Small intestine (tissue), 16 donors: ENCODE results near the gene DEDD2. TPM values are rescaled to one million over a fixed set of nuclear protein-coding genes. Genes with fewer than 3 reads are reported as not detected.
"Not testable (repeated sequence)": the region's sequence is repeated elsewhere in the genome, so short reads cannot be mapped to it uniquely, and the experiment has no call there.

Experiments
- DNase-seq, 2 donors: peaks; one replicate each; pipeline versions ENCODE4 v3.0.0 to v3.0.0-alpha.2; 2013
- FAIRE-seq: peaks from 2 replicates; lab custom pipeline; 2012; peaks lifted over from hg19 to GRCh38; lab: Jason Lieb, UNC
- H3K27ac ChIP-seq, 3 donors: one replicate each; pipeline ENCODE4 v1.5.1; 2013; ENCODE audit warnings: low read length in 2 of 3, mild to moderate bottlenecking in 2 of 3, control low read depth in 1 of 3, inconsistent platforms in 1 of 3, low read depth in 1 of 3, moderate library complexity in 1 of 3
- H3K27me3 ChIP-seq, 3 donors: one replicate each; pipeline ENCODE4 v1.6.1; 2013; ENCODE audit warnings: low read length in 3 of 3, inconsistent platforms in 1 of 3; ENCODE audit not compliant: control insufficient read depth in 3 of 3, insufficient read depth in 3 of 3
- H3K36me3 ChIP-seq, 3 donors: one replicate each; pipeline ENCODE4 v1.6.1; 2013; ENCODE audit warnings: low read length in 3 of 3, inconsistent platforms in 1 of 3, low read depth in 1 of 3, mild to moderate bottlenecking in 1 of 3, moderate library complexity in 1 of 3; ENCODE audit not compliant: control insufficient read depth in 3 of 3, insufficient read depth in 2 of 3
- H3K4me1 ChIP-seq, 3 donors: one replicate each; pipeline ENCODE4 v1.6.1; 2013; ENCODE audit warnings: low read length in 2 of 3, inconsistent platforms in 1 of 3, low read depth in 1 of 3, mild to moderate bottlenecking in 1 of 3, moderate library complexity in 1 of 3; ENCODE audit not compliant: control insufficient read depth in 3 of 3, insufficient read depth in 2 of 3
- H3K4me3 ChIP-seq, 3 donors: one replicate each; pipeline ENCODE4 v1.5.1; 2013; ENCODE audit warnings: low read length in 3 of 3, control low read depth in 1 of 3, inconsistent platforms in 1 of 3, low read depth in 1 of 3, mild to moderate bottlenecking in 1 of 3, moderate library complexity in 1 of 3
- H3K9me3 ChIP-seq, 2 donors: one replicate each; pipeline ENCODE4 v1.6.1; 2013; ENCODE audit warnings: low read depth in 1 of 2, low read length in 1 of 2; ENCODE audit not compliant: control insufficient read depth in 2 of 2, insufficient read depth in 1 of 2
- WGBS, 3 donors: extraction: QIAGEN DNeasy Blood & Tissue Kit; methylation state at CpG; one replicate each; pipeline ENCODE4 v1.1.7; 2013; 5-methylcytosine and 5-hydroxymethylcytosine counted together
- long read RNA-seq, 10 donors: transcript quantifications; one replicate each; lab custom pipeline, GENCODE V29; 2026
- polyA plus RNA-seq, 4 donors: library from polyadenylated mRNA; stranded (reverse) in 3 of 4; unstranded in 1 of 4; fragments of 200-250 nt in 3 of 4; fragments of 120-200 nt in 1 of 4; gene quantifications; one replicate each; pipeline versions ENCODE4 v1.2.1 to v1.2.3, GENCODE V29; 2013
- donor health status: healthy with polysubstance abuse.
- donor health status: control.
- donor health status: control.
- donor health status: Bipolar disorder and iron deficiency.
- donor health status: healthy.

Gene DEDD2
- 10 to 100 TPM; 22.8 to 41.3 (median 37.8) TPM for polyA plus RNA-seq
- long read RNA-seq, donor 1, transcript DEDD2-205 (5 exons, 1,183 nt), result major isoform, 8 of 12 reads
- long read RNA-seq, donor 1, partial matches to known transcripts, result 0 of 12 reads
- long read RNA-seq, donor 1, other reads (novel, unspliced or antisense), result 0 of 12 reads
- long read RNA-seq, donor 2, partial matches to known transcripts, result 0 of 1 reads
- long read RNA-seq, donor 2, other reads (novel, unspliced or antisense), result 0 of 1 reads
- long read RNA-seq, donor 3, partial matches to known transcripts, result 0 of 2 reads
- long read RNA-seq, donor 3, other reads (novel, unspliced or antisense), result 0 of 2 reads
- long read RNA-seq, donor 4, result 0 reads
- long read RNA-seq, donor 5, result 0 reads
- long read RNA-seq, donor 6, partial matches to known transcripts, result 0 of 5 reads
- long read RNA-seq, donor 6, other reads (novel, unspliced or antisense), result 0 of 5 reads
- long read RNA-seq, donor 7, transcript DEDD2-205 (5 exons, 1,183 nt), result major isoform, 6 of 6 reads
- long read RNA-seq, donor 7, partial matches to known transcripts, result 0 of 6 reads
- long read RNA-seq, donor 7, other reads (novel, unspliced or antisense), result 0 of 6 reads
- long read RNA-seq, donor 8, partial matches to known transcripts, result 0 of 2 reads
- long read RNA-seq, donor 8, other reads (novel, unspliced or antisense), result 0 of 2 reads
- long read RNA-seq, donor 9, result 0 reads
- long read RNA-seq, donor 10, partial matches to known transcripts, result 0 of 7 reads
- long read RNA-seq, donor 10, other reads (novel, unspliced or antisense), result 0 of 7 reads

- 16 to 18% (median 18%) methylated on average over 55 to 57 of the region's 57 CpGs for WGBS, 3 donors
- DNase-seq, result peak; percentile 99
- no peaks in the 10 kb centered on the region for H3K27me3 ChIP-seq
- peak within 1 kb of the TSS; percentile 71 to 92 (median 87) for H3K27ac ChIP-seq
- no peaks in the 10 kb centered on the region for H3K9me3 ChIP-seq
- H3K4me3 ChIP-seq, result peak within 1 kb of the TSS; percentile 68 to 89 (median 80)
- H3K36me3 ChIP-seq, result peaks cover 0 to 28% (median 0%) of the 10 kb centered on the region in 3 donors
- H3K4me1 ChIP-seq, result peaks cover 9 to 43% (median 12%) of the 10 kb centered on the region in 3 donors
- no peak for FAIRE-seq
Observed at GRCh38 chr19:42217520-42218437, at the start of gene DEDD2. Gene DEDD2, minus strand, starts transcription at chr19:42217677. Its CDS starts 670 bp downstream, at chr19:42217007.

DNA sequence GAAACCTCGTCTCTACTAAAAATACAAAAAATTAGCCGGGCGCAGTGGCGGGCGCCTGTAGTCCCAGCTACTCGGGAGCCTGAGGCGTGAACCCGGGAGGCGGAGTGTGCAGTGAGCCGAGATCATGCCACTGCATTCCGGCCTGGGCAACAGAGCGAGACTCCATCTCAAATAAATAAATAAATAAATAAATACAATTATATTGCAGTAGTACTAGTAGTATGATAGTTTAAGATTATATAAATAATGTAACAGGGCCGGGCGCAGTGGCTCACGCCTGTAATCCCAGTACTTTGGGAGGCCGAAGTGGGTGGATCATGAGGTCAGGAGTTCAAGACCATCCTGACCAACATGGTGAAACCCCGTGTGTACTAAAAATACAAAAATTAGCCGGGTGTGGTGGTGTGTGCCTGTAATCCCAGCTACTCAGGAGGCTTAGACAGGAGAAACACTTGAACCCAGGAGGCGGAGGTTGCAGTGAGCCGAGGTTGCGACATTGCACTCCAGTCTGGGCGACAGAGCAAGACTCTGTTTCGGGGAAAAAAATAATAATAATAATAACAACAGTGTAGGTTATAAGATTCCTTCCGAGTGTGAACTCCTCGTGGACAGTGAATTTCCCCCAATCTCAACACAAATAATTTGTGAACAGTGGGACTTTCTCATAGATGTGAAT lies 49.6 kb upstream of the DEDD2 start:
- not testable (repeated sequence) for H3K9me3 ChIP-seq, FAIRE-seq, H3K27me3 ChIP-seq, H3K27ac ChIP-seq, H3K4me3 ChIP-seq, DNase-seq, H3K36me3 ChIP-seq
- peaks cover 0 to 29% (median 7%) of the 10 kb centered on the region in 3 donors for H3K4me1 ChIP-seq
- WGBS, 3 donors, result 91 to 95% (median 91%) methylated on average over 20 to 25 of the region's 25 CpGs

DNA sequence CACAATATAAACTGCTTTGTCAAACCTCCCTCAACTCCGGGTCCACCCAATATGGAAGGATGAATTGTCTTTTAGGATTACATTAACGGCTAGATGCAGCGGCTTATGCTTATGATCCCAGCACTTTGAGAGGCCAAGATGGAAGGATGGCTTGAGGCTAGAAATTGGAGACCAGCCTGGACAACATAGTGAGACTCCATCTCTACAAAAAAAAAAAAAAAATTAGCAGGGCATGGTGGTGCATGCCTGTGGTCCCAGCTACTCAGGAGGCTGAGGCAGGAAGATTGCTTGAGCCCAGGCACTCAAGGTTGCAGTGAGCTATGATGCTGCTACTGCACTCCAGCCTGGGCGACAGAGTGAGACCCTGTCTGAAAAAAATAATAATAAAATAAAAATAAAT lies 48.6 kb upstream of the DEDD2 start:
- H3K9me3 ChIP-seq, FAIRE-seq, H3K27ac ChIP-seq, H3K36me3 ChIP-seq, H3K27me3 ChIP-seq, DNase-seq, H3K4me3 ChIP-seq: not testable (repeated sequence)
- WGBS, 3 donors, result 94% methylated on average over 4 of the region's 4 CpGs
- H3K4me1 ChIP-seq, result peaks cover 0 to 19% (median 7%) of the 10 kb centered on the region in 3 donors

DNA sequence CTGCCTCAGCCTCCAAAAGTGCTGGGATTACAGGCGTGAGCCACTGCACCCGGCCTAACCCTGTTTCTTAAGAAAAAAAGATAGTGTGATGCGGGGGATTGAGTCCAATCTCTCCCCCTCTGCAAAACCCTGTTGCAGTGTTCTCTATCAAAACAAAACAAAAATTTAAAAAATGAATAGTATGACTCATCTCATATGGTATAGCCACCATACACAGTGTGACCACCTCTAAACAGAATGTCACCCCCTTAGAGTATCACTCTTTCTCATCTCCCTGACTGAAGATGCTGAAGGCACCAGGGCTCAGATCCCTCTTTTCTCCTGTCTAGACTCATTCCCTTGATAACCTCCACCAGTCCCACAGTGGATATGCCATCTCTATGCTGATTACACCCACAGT lies 44.3 kb upstream of the DEDD2 start:
- Histone ChIP-seq H3K4me3 (no peak overlapping the region), H3K9me3 (no peaks in the 10 kb centered on the region), H3K36me3 (no peaks in the 10 kb centered on the region), H3K27me3 (no peaks in the 10 kb centered on the region), H3K27ac (no peak overlapping the region), H3K4me1 (peaks cover 0 to 3% (median 0%) of the 10 kb centered on the region in 3 donors)
- DNase-seq, result no peak
- no peak for FAIRE-seq
- WGBS, 3 donors, result 81 to 92% (median 89%) methylated on average over 3 of the region's 3 CpGs

GRCh38 chr19:42257842-42258241 lies 40.4 kb upstream of the DEDD2 start:
- WGBS, 3 donors, result 56 to 77% (median 59%) methylated on average over 3 of the region's 3 CpGs
- DNase-seq, FAIRE-seq, H3K27me3 ChIP-seq, H3K9me3 ChIP-seq, H3K36me3 ChIP-seq, H3K4me3 ChIP-seq: not testable (repeated sequence)
- Histone ChIP-seq H3K27ac (peak overlapping the region in 1 of 3 donors; percentile 4), H3K4me1 (peaks cover 0 to 11% (median 0%) of the 10 kb centered on the region in 3 donors)

DNA sequence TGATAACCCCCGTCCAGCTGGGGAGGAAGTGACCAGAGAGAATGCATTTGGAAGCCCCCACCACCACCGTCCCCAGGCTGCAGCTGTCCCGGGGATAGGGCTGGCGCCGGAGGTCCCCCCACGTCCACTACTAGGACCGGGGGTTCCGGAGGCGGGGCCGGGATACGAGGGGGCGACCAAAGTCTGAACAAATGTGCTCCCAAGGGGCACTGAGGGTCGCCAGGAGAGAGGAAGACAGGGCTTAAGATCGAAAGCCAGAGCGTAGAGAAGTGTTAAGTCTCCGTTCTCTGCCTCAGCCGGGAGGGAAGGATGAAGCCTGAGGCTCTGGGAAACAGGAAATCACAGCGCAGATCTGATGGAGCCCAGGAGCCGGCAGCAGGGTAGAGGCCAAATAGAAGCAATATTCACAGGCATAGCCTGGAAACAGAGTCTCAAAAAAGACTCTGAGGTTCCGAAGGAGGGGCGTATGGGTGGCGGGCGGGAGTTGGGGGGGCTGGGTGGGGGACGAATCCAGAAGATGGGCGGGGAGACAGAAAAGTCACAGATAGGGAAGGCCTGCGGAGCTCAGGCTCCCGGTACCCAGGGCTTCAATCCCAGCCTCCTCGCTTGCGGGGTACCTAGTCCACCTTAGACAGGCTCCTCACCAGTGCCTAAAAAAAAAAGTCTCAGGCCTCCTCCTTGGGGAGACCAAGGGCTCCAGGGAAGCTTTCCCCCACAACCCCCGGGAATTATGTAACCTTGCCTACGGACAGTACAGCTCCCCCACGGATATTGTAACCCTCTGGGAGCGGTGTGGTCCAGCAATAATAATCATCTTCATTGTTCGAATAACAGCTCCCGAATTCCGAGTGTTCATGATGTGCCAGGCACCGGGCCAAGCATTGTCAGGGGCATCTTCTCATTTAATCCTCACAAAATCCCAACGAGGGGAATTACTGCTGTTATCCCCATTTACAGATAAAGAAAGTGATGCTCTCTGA lies 38.6 kb upstream of the DEDD2 start:
- Histone ChIP-seq H3K4me1 (peaks cover 6 to 26% (median 15%) of the 10 kb centered on the region in 3 donors), H3K27me3 (no peaks in the 10 kb centered on the region), H3K27ac (peak overlapping the region; percentile 59 to 91 (median 88)), H3K4me3 (peak overlapping the region; percentile 51 to 86 (median 66)), H3K9me3 (no peaks in the 10 kb centered on the region), H3K36me3 (peaks cover 0 to 18% (median 0%) of the 10 kb centered on the region in 3 donors)
- peak in 1 of 2 donors; percentile 68 for DNase-seq
- no peak for FAIRE-seq
- 5 to 9% (median 6%) methylated on average over 38 of the region's 38 CpGs for WGBS, 3 donors
